H9 (cell line): ENCODE data around the gene SERF2. TPM values are rescaled to one million over a fixed set of nuclear protein-coding genes. Genes with fewer than 3 reads are reported as not detected.

Experiments
- DNase-seq: peaks from one replicate; pipeline ENCODE4 v3.0.0-alpha.2; 2017
- H2AFZ ChIP-seq: one replicate; pipeline ENCODE4 v1.6.1; 2013; ENCODE audit warnings: mild to moderate bottlenecking, low read length, control low read depth, moderate library complexity
- H2AK5ac ChIP-seq: 2 replicates; pipeline ENCODE4 v1.6.1; 2013; ENCODE audit warnings: low read length, control low read depth, mixed read lengths; ENCODE audit not compliant: insufficient read length
- H2BK120ac ChIP-seq: one replicate; pipeline ENCODE4 v1.6.1; 2013; ENCODE audit warnings: low read depth, mild to moderate bottlenecking, low read length, control low read depth, inconsistent platforms; ENCODE audit not compliant: poor library complexity, severe bottlenecking
- H2BK12ac ChIP-seq: 2 replicates; pipeline ENCODE4 v1.6.1; 2013; ENCODE audit warnings: low read length, control low read depth, mixed read lengths, low read depth; ENCODE audit not compliant: insufficient read length
- H2BK15ac ChIP-seq: 2 replicates; pipeline ENCODE4 v1.6.1; 2013; ENCODE audit warnings: low read depth, low read length, control low read depth
- H2BK20ac ChIP-seq: one replicate; pipeline ENCODE4 v1.6.1; 2013; ENCODE audit warnings: low read depth, mild to moderate bottlenecking, low read length, control low read depth, inconsistent platforms; ENCODE audit not compliant: poor library complexity, severe bottlenecking
- H2BK5ac ChIP-seq: 2 replicates; pipeline ENCODE4 v1.6.1; 2013; ENCODE audit warnings: low read length, control low read depth, mixed read lengths; ENCODE audit not compliant: insufficient read length
- H3K14ac ChIP-seq: 2 replicates; pipeline ENCODE4 v1.6.1; 2013; ENCODE audit warnings: low read length, control low read depth; ENCODE audit not compliant: insufficient read depth
- H3K18ac ChIP-seq: 2 replicates; pipeline ENCODE4 v1.6.1; 2013; ENCODE audit warnings: low read depth, mild to moderate bottlenecking, mixed read lengths, low read length, control low read depth; ENCODE audit not compliant: insufficient read length
- H3K23ac ChIP-seq: 2 replicates; pipeline ENCODE4 v1.6.1; 2013; ENCODE audit warnings: low read length, control low read depth, mixed read lengths, low read depth; ENCODE audit not compliant: insufficient read length
- H3K23me2 ChIP-seq: 2 replicates; pipeline ENCODE4 v1.6.1; 2013; ENCODE audit warnings: low read depth, mild to moderate bottlenecking, mixed read lengths, low read length, control low read depth; ENCODE audit not compliant: insufficient read length, poor library complexity, severe bottlenecking
- H3K27ac ChIP-seq: 2 replicates; pipeline ENCODE4 v1.5.1; 2013; ENCODE audit warnings: low read length, control low read depth, mixed read lengths, low read depth; ENCODE audit not compliant: insufficient read length
- H3K27me3 ChIP-seq: 2 replicates; pipeline ENCODE4 v1.6.1; 2013; ENCODE audit warnings: low read length, control low read depth, inconsistent platforms; ENCODE audit not compliant: insufficient read depth
- H3K4ac ChIP-seq: 2 replicates; pipeline ENCODE4 v1.6.1; 2013; ENCODE audit warnings: low read depth, mild to moderate bottlenecking, control low read depth, inconsistent platforms, low read length, moderate library complexity
- H3K4me1 ChIP-seq: 2 replicates; pipeline ENCODE4 v1.6.1; 2013; ENCODE audit warnings: low read length, control low read depth, inconsistent platforms; ENCODE audit not compliant: insufficient read depth
- H3K4me2 ChIP-seq: 2 replicates; pipeline ENCODE4 v1.6.1; 2013; ENCODE audit warnings: low read length, control low read depth, mixed read lengths; ENCODE audit not compliant: insufficient read length, insufficient read depth
- H3K56ac ChIP-seq: 2 replicates; pipeline ENCODE4 v1.6.1; 2013; ENCODE audit warnings: low read depth, mild to moderate bottlenecking, mixed read lengths, low read length, control low read depth; ENCODE audit not compliant: insufficient read length
- H3K79me1 ChIP-seq: 2 replicates; pipeline ENCODE4 v1.6.1; 2013; ENCODE audit warnings: low read depth, mild to moderate bottlenecking, moderate library complexity, low read length, control low read depth, inconsistent platforms; ENCODE audit not compliant: insufficient read depth, poor library complexity, severe bottlenecking
- H3K79me2 ChIP-seq: 2 replicates; pipeline ENCODE4 v1.6.1; 2013; ENCODE audit warnings: low read length, control low read depth, inconsistent platforms; ENCODE audit not compliant: insufficient read depth
- H3K9ac ChIP-seq: 2 replicates; pipeline ENCODE4 v1.6.1; 2013; ENCODE audit warnings: low read length, control low read depth, mixed read lengths; ENCODE audit not compliant: insufficient read length; ENCODE audit errors: extremely low read depth
- H3K9me3 ChIP-seq: one replicate; pipeline ENCODE4 v1.6.1; 2013; ENCODE audit warnings: low read depth, low read length, inconsistent platforms; ENCODE audit not compliant: control insufficient read depth
- H3T11ph ChIP-seq: one replicate; pipeline ENCODE4 v1.6.1; 2013; ENCODE audit warnings: mild to moderate bottlenecking, low read length, control low read depth, inconsistent platforms
- H4K20me1 ChIP-seq: one replicate; pipeline ENCODE4 v1.6.1; 2013; ENCODE audit not compliant: control insufficient read depth, insufficient read length, insufficient read depth
- H4K5ac ChIP-seq: 2 replicates; pipeline ENCODE4 v1.6.1; 2013; ENCODE audit warnings: low read depth, mild to moderate bottlenecking, mixed read lengths, low read length, control low read depth; ENCODE audit not compliant: insufficient read length
- H4K8ac ChIP-seq: replicated peaks from 2 replicates; pipeline ENCODE4 v1.6.1; 2013; ENCODE audit warnings: low read length, control low read depth, mixed read lengths, low read depth; ENCODE audit not compliant: insufficient read length
- H4K91ac ChIP-seq: 2 replicates; pipeline ENCODE4 v1.6.1; 2013; ENCODE audit warnings: low read depth, mild to moderate bottlenecking, moderate library complexity, mixed read lengths, low read length, control low read depth; ENCODE audit not compliant: insufficient read length
- H3K27ac Mint-ChIP-seq, 3 experiments: 2 replicates in 2 of 3; 3 replicates in 1 of 3; pipeline ENCODE4 v1.8.0; 2020 to 2021; ENCODE audit warnings: mixed read lengths in 3 of 3, mild to moderate bottlenecking in 1 of 3, moderate library complexity in 1 of 3
- H3K27me3 Mint-ChIP-seq: 2 replicates; pipeline ENCODE4 v1.8.0; 2021; ENCODE audit warnings: low read depth, mild to moderate bottlenecking, moderate library complexity, mixed read lengths
- H3K36me3 Mint-ChIP-seq, 3 experiments: 2 replicates in 2 of 3; 3 replicates in 1 of 3; pipeline ENCODE4 v1.8.0; 2020 to 2021; ENCODE audit warnings: low read depth in 3 of 3, mixed read lengths in 3 of 3; ENCODE audit not compliant: insufficient read depth in 1 of 3
- H3K4me1 Mint-ChIP-seq, 2 experiments: 2 replicates each; pipeline ENCODE4 v1.8.0; 2020; ENCODE audit warnings: mixed read lengths in 2 of 2
- H3K4me3 Mint-ChIP-seq, 2 experiments: 2 replicates in 1 of 2; 3 replicates in 1 of 2; pipeline ENCODE4 v1.8.0; 2020 to 2021; ENCODE audit warnings: mild to moderate bottlenecking in 2 of 2, mixed read lengths in 2 of 2, moderate library complexity in 1 of 2
- H3K9me3 Mint-ChIP-seq, 2 experiments: 2 replicates in 1 of 2; 3 replicates in 1 of 2; pipeline ENCODE4 v1.8.0; 2020; ENCODE audit warnings: mild to moderate bottlenecking in 2 of 2, mixed read lengths in 2 of 2, moderate library complexity in 1 of 2
- CTCF ChIP-seq: fragments of 200-600 bp; sonication (generic); conservative IDR thresholded peaks from 3 replicates; pipeline ENCODE4 v1.8.0; 2021; ENCODE audit warnings: antibody characterized with exemption, mild to moderate bottlenecking
- WGBS: extraction: QIAGEN DNeasy Blood & Tissue Kit; methylation state at CpG from one replicate; pipeline ENCODE4 v1.1.7; 2013; ENCODE audit warnings: missing lambda C conversion rate, low lambda C conversion rate, mixed read lengths; ENCODE audit not compliant: insufficient read length; ENCODE audit errors: extremely low coverage; 5-methylcytosine and 5-hydroxymethylcytosine counted together
- total RNA-seq: library from RNA; stranded (reverse); gene quantifications from 2 replicates; pipeline ENCODE4 v1.2.1, GENCODE V29; 2021

The SERF2 gene
- total RNA-seq, 1 experiment from 2014 or later, result 819 TPM

GRCh38 chr15:43749690-43750345 lies 42.3 kb upstream of the SERF2 start:
- no peak overlapping the region for H2BK5ac ChIP-seq
- no peaks in the 10 kb centered on the region for H3K23me2 ChIP-seq
- no peak overlapping the region for H3K23ac ChIP-seq
- H4K91ac ChIP-seq, result no peak overlapping the region
- H3K14ac ChIP-seq, result no peak overlapping the region
- Mint-ChIP-seq H3K4me3 (peak overlapping the region in 1 of 2 experiments; percentile 31; a peak in 1 of 5 replicates), H3K4me1 (peaks cover 18 to 25% of the 10 kb centered on the region in 2 experiments), H3K27ac (0 out of 7 replicates have a peak overlapping the region, but pooled peaks of 1 of the 3 experiments have one; percentile 32), H3K27me3 (no peaks in the 10 kb centered on the region), H3K9me3 (no peaks in the 10 kb centered on the region), H3K36me3 (peaks cover 29 to 58% (median 38%) of the 10 kb centered on the region in 3 experiments)
- no peak overlapping the region for H2AFZ ChIP-seq
- no peak overlapping the region for H3T11ph ChIP-seq
- no peak overlapping the region for H3K4ac ChIP-seq
- H2BK120ac ChIP-seq, result no peak overlapping the region
- no peak overlapping the region for H3K27ac ChIP-seq
- no peaks in the 10 kb centered on the region for H4K20me1 ChIP-seq
- no peaks in the 10 kb centered on the region for H3K9me3 ChIP-seq
- H3K4me1 ChIP-seq, result no peaks in the 10 kb centered on the region; the same call in 1 of the 2 replicates
- no CpG with 5 or more reads among the region's 12 CpGs for WGBS
- H2BK12ac ChIP-seq, result no peak overlapping the region
- no peak overlapping the region for H3K9ac ChIP-seq
- no peak overlapping the region for H3K56ac ChIP-seq
- TF ChIP-seq CTCF, result no peak
- no peak overlapping the region for H3K18ac ChIP-seq
- H4K8ac ChIP-seq, result no peak overlapping the region
- H2BK15ac ChIP-seq, result no peak overlapping the region
- H3K27me3 ChIP-seq, result no peaks in the 10 kb centered on the region
- H4K5ac ChIP-seq, result no peak overlapping the region
- H2AK5ac ChIP-seq, result no peak overlapping the region
- DNase-seq, result no peak
- H3K4me2 ChIP-seq, result no peak overlapping the region
- peaks cover 35% of the 10 kb centered on the region; the same call in 1 of the 2 replicates for H3K79me2 ChIP-seq
- H3K79me1 ChIP-seq, result peaks cover 10% of the 10 kb centered on the region
- H2BK20ac ChIP-seq, result no peak overlapping the region
